Lung (tissue), 12 donors: ENCODE results near the gene PTPRD. TPM values are rescaled to one million over a fixed set of nuclear protein-coding genes. Genes with fewer than 3 reads are reported as not detected.
"Not testable (repeated sequence)": the region's sequence is repeated elsewhere in the genome, so short reads cannot be mapped to it uniquely, and the experiment has no call there.

Experiments
- ATAC-seq: fragments of 200-7000 bp; cut with Tn5 transposase; one replicate; pipeline ENCODE4 v1.9.1; 2020; ENCODE audit warnings: moderate number of reproducible peaks; ENCODE audit not compliant: insufficient read depth, low FRiP score
- DNase-seq, 3 donors: peaks; one replicate each; pipeline ENCODE4 v3.0.0-alpha.2; 2013 to 2017
- H3K27ac ChIP-seq, 2 donors: one replicate each; pipeline ENCODE4 v1.5.1; 2013; ENCODE audit warnings: mild to moderate bottlenecking in 2 of 2, moderate library complexity in 2 of 2, control low read depth in 1 of 2, inconsistent platforms in 1 of 2, low read depth in 1 of 2, low read length in 1 of 2
- H3K27me3 ChIP-seq, 3 donors: one replicate each; pipeline ENCODE4 v1.5.1; 2013; ENCODE audit warnings: low read length in 2 of 3; ENCODE audit not compliant: control insufficient read depth in 3 of 3, insufficient read depth in 3 of 3
- H3K36me3 ChIP-seq, 4 donors: one replicate each; pipeline ENCODE4 v1.5.1; 2013; ENCODE audit warnings: low read length in 4 of 4, mild to moderate bottlenecking in 1 of 4, moderate library complexity in 1 of 4; ENCODE audit not compliant: control insufficient read depth in 4 of 4, insufficient read depth in 4 of 4
- H3K4me1 ChIP-seq, 5 donors: one replicate each; pipeline ENCODE4 v1.5.1; 2013; ENCODE audit warnings: low read length in 5 of 5, mild to moderate bottlenecking in 2 of 5, moderate library complexity in 1 of 5; ENCODE audit not compliant: control insufficient read depth in 5 of 5, insufficient read depth in 5 of 5
- H3K4me3 ChIP-seq: one replicate; pipeline ENCODE4 v1.5.1; 2013; ENCODE audit warnings: mild to moderate bottlenecking, control low read depth, moderate library complexity
- H3K9ac ChIP-seq, 2 donors: one replicate each; pipeline ENCODE4 v1.5.1; 2013; ENCODE audit warnings: low read length in 2 of 2, control low read depth in 1 of 2; ENCODE audit not compliant: insufficient read depth in 1 of 2
- H3K9me3 ChIP-seq, 4 donors: one replicate each; pipeline ENCODE4 v1.5.1; 2013; ENCODE audit warnings: low read length in 3 of 4, mild to moderate bottlenecking in 1 of 4, moderate library complexity in 1 of 4; ENCODE audit not compliant: control insufficient read depth in 4 of 4, insufficient read depth in 3 of 4
- CTCF ChIP-seq: IDR thresholded peaks from 2 replicates; pipeline ENCODE4 v1.5.1; 2012; ENCODE audit warnings: mild to moderate bottlenecking; ENCODE audit errors: control extremely low read depth, extremely low read depth
- WGBS, 2 donors: extraction: QIAGEN DNeasy Blood & Tissue Kit; methylation state at CpG; one replicate each; pipeline ENCODE4 v1.1.7; 2013; 5-methylcytosine and 5-hydroxymethylcytosine counted together
- polyA plus RNA-seq, 2 donors: library from polyadenylated mRNA; stranded (reverse); fragments of 200-250 nt; gene quantifications; one replicate each; pipeline ENCODE4 v1.2.1, GENCODE V29; 2013
- total RNA-seq, 2 donors: library from RNA; depleted of rRNA in 1 of 2; stranded (reverse); fragments of >200 nt in 1 of 2; gene quantifications; one replicate each; pipeline ENCODE4 v1.2.1, GENCODE V29; 2014 to 2021
- donor health status: control.
- donor health status: control.
- donor health status: Bipolar disorder and iron deficiency.
- donor health status: healthy.
- donor health status: DM: yes; HTN: yes; CAD: no.

PTPRD gene
- total and polyA plus RNA-seq, 4 donors = 1.9 to 145 (median 13.7) TPM

- Histone ChIP-seq H3K27me3 (no peaks in the 10 kb centered on the region), H3K9me3 (no peaks in the 10 kb centered on the region), H3K27ac (no peak overlapping the region), H3K4me1 (peaks cover 0 to 6% (median 0%) of the 10 kb centered on the region in 5 donors), H3K36me3 (no peaks in the 10 kb centered on the region), H3K9ac (no peak overlapping the region), H3K4me3 (no peak overlapping the region)
- ATAC-seq = no peak
- no peak for DNase-seq
- TF ChIP-seq CTCF = no peak
- 45 to 48% methylated on average over 2 of the region's 2 CpGs for WGBS, 2 donors
Observed at GRCh38 chr9:9319007-9319406, 1293.8 kb downstream of the PTPRD start.

- H3K4me1 ChIP-seq, ATAC-seq, DNase-seq, H3K9ac ChIP-seq, H3K9me3 ChIP-seq, H3K27me3 ChIP-seq, H3K36me3 ChIP-seq, H3K27ac ChIP-seq, H3K4me3 ChIP-seq: not testable (repeated sequence)
- 82 to 83% methylated on average over 7 of the region's 7 CpGs for WGBS, 2 donors
Observed at GRCh38 chr9:9310743-9311142, 1302.1 kb downstream of the PTPRD start.

GRCh38 chr9:9305600-9305999, 1307.2 kb downstream of the PTPRD start:
- ATAC-seq = no peak

DNA sequence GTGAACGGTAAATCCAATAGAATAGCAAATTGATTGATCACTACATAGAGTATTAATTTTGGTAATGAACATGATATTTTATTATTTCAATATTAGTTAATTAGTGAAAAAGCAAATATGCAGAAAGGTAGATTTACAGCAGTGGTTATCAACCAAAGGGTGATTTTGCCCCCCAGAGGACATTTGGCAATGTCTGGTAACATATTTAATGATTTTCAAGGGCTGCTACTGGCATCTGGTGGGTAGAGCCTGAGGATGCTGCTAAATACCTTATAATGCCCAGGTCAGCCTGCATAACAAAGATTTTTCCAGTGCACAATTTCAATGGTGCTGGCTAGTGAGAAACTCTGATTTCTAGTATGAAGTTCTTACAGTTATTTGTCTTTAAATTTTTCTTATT, 1313.7 kb downstream of the PTPRD start:
- 90% methylated on average over 1 of the region's 1 CpG for WGBS, 2 donors
- ATAC-seq = no peak
- no peak for TF ChIP-seq CTCF
- Histone ChIP-seq H3K36me3 (no peaks in the 10 kb centered on the region), H3K9me3 (no peaks in the 10 kb centered on the region), H3K9ac (no peak overlapping the region), H3K27me3 (no peaks in the 10 kb centered on the region), H3K4me3 (no peak overlapping the region), H3K27ac (no peak overlapping the region), H3K4me1 (no peaks in the 10 kb centered on the region)
- DNase-seq = no peak

More at GRCh38 chr9:9305600-9305999, 1307.2 kb downstream of the PTPRD start:
- Histone ChIP-seq H3K4me1 (no peaks in the 10 kb centered on the region), H3K27ac (no peak overlapping the region), H3K9ac (no peak overlapping the region), H3K27me3 (no peaks in the 10 kb centered on the region), H3K36me3 (no peaks in the 10 kb centered on the region), H3K4me3 (no peak overlapping the region), H3K9me3 (no peaks in the 10 kb centered on the region)
- TF ChIP-seq CTCF = no peak
- DNase-seq = no peak
